A549 (cell line): Measurements from ENCODE around the gene RELN.

Experiments used
- CBX8 ChIP-seq: fragments of 200-600 bp; sonication (generic); IDR thresholded peaks from 2 replicates; pipeline ENCODE4 v1.6.1; 2016
- POLR2A ChIP-seq: IDR thresholded peaks from 2 replicates; pipeline ENCODE4 v1.6.1; 2012; ENCODE audit warnings: mild to moderate bottlenecking, low read length

DNA sequence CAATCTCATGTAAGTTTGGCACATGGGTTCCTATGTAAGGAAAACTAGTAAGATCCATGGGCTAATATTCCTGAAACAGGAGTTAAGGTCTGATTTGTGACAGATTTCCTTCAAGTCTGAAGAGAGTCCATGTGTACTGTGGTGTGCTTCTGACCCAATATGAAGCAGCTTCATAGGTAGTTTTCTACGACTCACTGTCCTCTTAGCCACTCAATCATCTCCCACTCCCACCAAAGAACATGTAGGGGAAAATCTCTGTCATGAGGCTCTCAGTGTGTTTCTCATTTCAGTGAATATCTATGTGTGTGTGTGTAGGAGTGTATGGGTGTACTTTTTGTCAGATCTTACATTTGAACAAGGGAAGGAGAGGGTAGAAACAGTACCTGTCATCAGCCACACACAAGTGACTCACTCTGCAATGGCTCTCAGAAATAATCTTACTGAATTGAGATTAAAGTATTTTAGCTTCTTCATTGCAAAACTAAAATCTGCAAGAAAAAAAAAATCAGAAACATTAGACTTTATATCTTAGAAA lies 31.1 kb downstream of the RELN start:
- TF ChIP-seq CBX8 (no peak), POLR2A (no peak)
